ENCODE results near the gene PRDM15. TPM values are rescaled to one million over a fixed set of nuclear protein-coding genes. Genes with fewer than 3 reads are reported as not detected.

Gene PRDM15
- total and polyA plus RNA-seq, 2 donors (not counting 3 experiments of a cell fraction or from before 2014, with no cell fraction given), result 11.8 to 12.9 TPM

GRCh38 chr21:41897700-41898099 lies 18.6 kb upstream of the PRDM15 start:
- DNase-seq (ENCODE audit: low read depth, low spot score) (no peak), FAIRE-seq (no peak)
- no peak overlapping the region for H3K9ac ChIP-seq (replicated peaks; ENCODE audit: extremely low read depth, insufficient read depth, low read length)
- intact Hi-C loops (cut with micrococcal nuclease) (no loop called here), dilution Hi-C loops (cut with MboI; ENCODE audit: extremely low pct_ligation_motif_present, low sequenced_read_pairs) (no loop called here)
- TF ChIP-seq EZH2 (IDR thresholded peaks at IDR 0.05; ENCODE audit: borderline replicate concordance, low read depth, low read length, severe bottlenecking) (no peak), POLR2AphosphoS5 (IDR thresholded peaks at IDR 0.05; ENCODE audit: insufficient read depth, low read depth, low read length) (no peak), GATA2 (IDR thresholded peaks at IDR 0.05; ENCODE audit: insufficient read depth, insufficient read length, low read depth, low read length) (no peak), FOS (IDR thresholded peaks at IDR 0.05; ENCODE audit: borderline replicate concordance, insufficient read depth, low read length) (no peak), POLR2A (IDR thresholded peaks at IDR 0.05; ENCODE audit: low read depth, low read length) (no peak), MYC (IDR thresholded peaks at IDR 0.05; ENCODE audit: low read depth, low read length) (no peak)
- H3K27me3 ChIP-seq (ENCODE audit: control insufficient read depth in 2 of 2, insufficient read depth in 2 of 2, low read length in 2 of 2), result no peaks in the 10 kb centered on the region
- H3K9me1 ChIP-seq (replicated peaks; ENCODE audit: control insufficient read depth, extremely low read depth, insufficient read depth, low read length), result no peaks in the 10 kb centered on the region
- BruUV-seq (replicated peaks), result no TSS peak
- no peak overlapping the region for H3K27ac ChIP-seq (ENCODE audit: insufficient read depth, low read depth, low read length)
- peaks cover 9 to 22% of the 10 kb centered on the region in 2 experiments for H3K36me3 ChIP-seq (ENCODE audit: control insufficient read depth in 2 of 2, extremely low read depth in 1 of 2, insufficient read depth in 2 of 2, low read length in 2 of 2)
- H3K4me2 ChIP-seq (ENCODE audit: insufficient read depth, low read length), result no peak overlapping the region
- no peak overlapping the region for H2AFZ ChIP-seq (ENCODE audit: low read depth, low read length)
- H3K79me2 ChIP-seq (ENCODE audit: control insufficient read depth, insufficient read depth, low read length), result no peaks in the 10 kb centered on the region
- H3K4me3 ChIP-seq (replicated peaks in 1 of 3; ENCODE audit: insufficient read depth in 1 of 3, low read depth in 1 of 3, low read length in 3 of 3), result no peak overlapping the region
- ChIA-PET CTCF (no interaction called here), POLR2A (no interaction called here)
- peaks cover 15% of the 10 kb centered on the region for H3K4me1 ChIP-seq (ENCODE audit: control insufficient read depth, extremely low read depth, insufficient read depth, low read length)
- no peaks in the 10 kb centered on the region for H4K20me1 ChIP-seq (replicated peaks; ENCODE audit: control insufficient read depth, extremely low read depth, insufficient read depth, low read length)
- no peaks in the 10 kb centered on the region for H3K9me3 ChIP-seq (replicated peaks; ENCODE audit: control insufficient read depth, insufficient read depth, low read length)

GRCh38 chr21:41897047-41897669 lies 18.0 kb upstream of the PRDM15 start:
- Histone ChIP-seq H3K79me2 (ENCODE audit: control insufficient read depth, insufficient read depth, low read length) (no peaks in the 10 kb centered on the region), H3K9me3 (replicated peaks; ENCODE audit: control insufficient read depth, insufficient read depth, low read length) (no peaks in the 10 kb centered on the region), H3K4me1 (ENCODE audit: control insufficient read depth, extremely low read depth, insufficient read depth, low read length) (peaks cover 15% of the 10 kb centered on the region), H3K27me3 (ENCODE audit: control insufficient read depth in 2 of 2, insufficient read depth in 2 of 2, low read length in 2 of 2) (no peaks in the 10 kb centered on the region), H3K4me3 (replicated peaks in 1 of 3; ENCODE audit: insufficient read depth in 1 of 3, low read depth in 1 of 3, low read length in 3 of 3) (no peak overlapping the region), H3K4me2 (ENCODE audit: insufficient read depth, low read length) (no peak overlapping the region), H4K20me1 (replicated peaks; ENCODE audit: control insufficient read depth, extremely low read depth, insufficient read depth, low read length) (no peaks in the 10 kb centered on the region), H3K9me1 (replicated peaks; ENCODE audit: control insufficient read depth, extremely low read depth, insufficient read depth, low read length) (no peaks in the 10 kb centered on the region), H3K36me3 (ENCODE audit: control insufficient read depth in 2 of 2, extremely low read depth in 1 of 2, insufficient read depth in 2 of 2, low read length in 2 of 2) (peaks cover 9 to 21% of the 10 kb centered on the region in 2 experiments), H2AFZ (ENCODE audit: low read depth, low read length) (no peak overlapping the region), H3K27ac (ENCODE audit: insufficient read depth, low read depth, low read length) (no peak overlapping the region), H3K9ac (replicated peaks; ENCODE audit: extremely low read depth, insufficient read depth, low read length) (no peak overlapping the region)
- DNase-seq (ENCODE audit: low read depth, low spot score) (no peak), FAIRE-seq (no peak)
- CTCF ChIA-PET, result interaction anchor here (1.2 to 2.1 kb wide), 3 partner anchors 14 to 221 kb away, joined by 3 to 8 read pairs (median 3); no protein-coding TSS in a partner anchor
- TF ChIP-seq EZH2 (IDR thresholded peaks at IDR 0.05; ENCODE audit: borderline replicate concordance, low read depth, low read length, severe bottlenecking) (no peak), POLR2AphosphoS5 (IDR thresholded peaks at IDR 0.05; ENCODE audit: insufficient read depth, low read depth, low read length) (no peak), JUN (IDR thresholded peaks at IDR 0.05; ENCODE audit: borderline replicate concordance, insufficient read depth, insufficient read length, low read depth) (no peak), MYC (IDR thresholded peaks at IDR 0.05; ENCODE audit: low read depth, low read length) (no peak), FOS (IDR thresholded peaks at IDR 0.05; ENCODE audit: borderline replicate concordance, insufficient read depth, low read length) (no peak), POLR2A (IDR thresholded peaks at IDR 0.05; ENCODE audit: low read depth, low read length) (no peak), CTCF (IDR thresholded peaks at IDR 0.05; ENCODE audit: extremely low read depth in 1 of 2, insufficient read depth in 1 of 2, low read depth in 1 of 2, low read length in 2 of 2) (no peak), MAX (IDR thresholded peaks at IDR 0.05; ENCODE audit: insufficient read depth, insufficient read length) (no peak), GATA2 (IDR thresholded peaks at IDR 0.05; ENCODE audit: insufficient read depth, insufficient read length, low read depth, low read length) (no peak)
- dilution Hi-C loops (cut with MboI; ENCODE audit: extremely low pct_ligation_motif_present, low sequenced_read_pairs) (no loop called here), intact Hi-C loops (cut with micrococcal nuclease) (no loop called here)
- POLR2A ChIA-PET, result no interaction called here
- no TSS peak for BruUV-seq (replicated peaks)
